Gastrocnemius medialis (tissue), 4 donors: ENCODE data around the gene RACGAP1.

Experiments
- POLR2A ChIP-seq, 2 donors: fragments of 450-650 bp; IDR thresholded peaks; one replicate each; pipeline ENCODE4 v1.6.1; 2017; ENCODE audit warnings: antibody characterized with exemption in 2 of 2, mild to moderate bottlenecking in 2 of 2, moderate library complexity in 2 of 2
- TF ChIP-seq, protein P1 (sequence below), 5 experiments: fragments of 450-650 bp in 3 of 5; fragments of 200-600 bp in 2 of 5; sonication (generic) in 2 of 5; IDR thresholded peaks in 4 of 5; conservative IDR thresholded peaks in 1 of 5; 1 replicate in 4 of 5; 2 replicates in 1 of 5; pipeline ENCODE4 v1.5.1; 2016 to 2019; ENCODE audit warnings: antibody characterized with exemption in 5 of 5, mild to moderate bottlenecking in 3 of 5, moderate library complexity in 3 of 5

DNA sequence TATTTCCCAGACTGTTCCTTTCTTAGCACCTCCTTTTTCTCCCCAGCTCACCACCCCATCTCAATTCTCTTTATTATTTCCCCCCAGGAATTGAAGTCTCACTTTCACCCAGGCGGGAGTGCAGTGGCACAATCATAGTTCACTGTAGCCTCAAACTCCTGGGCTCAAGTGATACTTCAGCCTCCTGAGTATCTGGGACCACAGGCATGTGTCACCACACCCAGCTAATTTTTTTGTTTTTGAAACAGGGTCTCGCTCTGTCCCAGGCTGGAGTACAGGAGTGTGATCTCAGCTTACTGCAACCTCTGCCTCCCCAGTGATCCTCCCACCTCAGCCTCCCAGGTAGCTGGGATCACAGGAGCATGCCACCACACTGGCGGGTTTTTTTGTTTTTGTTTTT is 11.0 kb downstream of the RACGAP1 start:
- TF ChIP-seq, protein P1, sequence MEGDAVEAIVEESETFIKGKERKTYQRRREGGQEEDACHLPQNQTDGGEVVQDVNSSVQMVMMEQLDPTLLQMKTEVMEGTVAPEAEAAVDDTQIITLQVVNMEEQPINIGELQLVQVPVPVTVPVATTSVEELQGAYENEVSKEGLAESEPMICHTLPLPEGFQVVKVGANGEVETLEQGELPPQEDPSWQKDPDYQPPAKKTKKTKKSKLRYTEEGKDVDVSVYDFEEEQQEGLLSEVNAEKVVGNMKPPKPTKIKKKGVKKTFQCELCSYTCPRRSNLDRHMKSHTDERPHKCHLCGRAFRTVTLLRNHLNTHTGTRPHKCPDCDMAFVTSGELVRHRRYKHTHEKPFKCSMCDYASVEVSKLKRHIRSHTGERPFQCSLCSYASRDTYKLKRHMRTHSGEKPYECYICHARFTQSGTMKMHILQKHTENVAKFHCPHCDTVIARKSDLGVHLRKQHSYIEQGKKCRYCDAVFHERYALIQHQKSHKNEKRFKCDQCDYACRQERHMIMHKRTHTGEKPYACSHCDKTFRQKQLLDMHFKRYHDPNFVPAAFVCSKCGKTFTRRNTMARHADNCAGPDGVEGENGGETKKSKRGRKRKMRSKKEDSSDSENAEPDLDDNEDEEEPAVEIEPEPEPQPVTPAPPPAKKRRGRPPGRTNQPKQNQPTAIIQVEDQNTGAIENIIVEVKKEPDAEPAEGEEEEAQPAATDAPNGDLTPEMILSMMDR (IDR thresholded peaks at IDR 0.05 in 4 of 5, conservative IDR thresholded peaks at IDR 0.05 in 1 of 5) = no peak
- TF ChIP-seq POLR2A (IDR thresholded peaks at IDR 0.05) = no peak
